ENCODE measurements around the gene PRKAR2B. TPM values are rescaled to one million over a fixed set of nuclear protein-coding genes. Genes with fewer than 3 reads are reported as not detected.

The PRKAR2B gene
- total RNA-seq, 4 donors from 2014 or later, result 7.1 to 22.8 (median 12.9) TPM

DNA sequence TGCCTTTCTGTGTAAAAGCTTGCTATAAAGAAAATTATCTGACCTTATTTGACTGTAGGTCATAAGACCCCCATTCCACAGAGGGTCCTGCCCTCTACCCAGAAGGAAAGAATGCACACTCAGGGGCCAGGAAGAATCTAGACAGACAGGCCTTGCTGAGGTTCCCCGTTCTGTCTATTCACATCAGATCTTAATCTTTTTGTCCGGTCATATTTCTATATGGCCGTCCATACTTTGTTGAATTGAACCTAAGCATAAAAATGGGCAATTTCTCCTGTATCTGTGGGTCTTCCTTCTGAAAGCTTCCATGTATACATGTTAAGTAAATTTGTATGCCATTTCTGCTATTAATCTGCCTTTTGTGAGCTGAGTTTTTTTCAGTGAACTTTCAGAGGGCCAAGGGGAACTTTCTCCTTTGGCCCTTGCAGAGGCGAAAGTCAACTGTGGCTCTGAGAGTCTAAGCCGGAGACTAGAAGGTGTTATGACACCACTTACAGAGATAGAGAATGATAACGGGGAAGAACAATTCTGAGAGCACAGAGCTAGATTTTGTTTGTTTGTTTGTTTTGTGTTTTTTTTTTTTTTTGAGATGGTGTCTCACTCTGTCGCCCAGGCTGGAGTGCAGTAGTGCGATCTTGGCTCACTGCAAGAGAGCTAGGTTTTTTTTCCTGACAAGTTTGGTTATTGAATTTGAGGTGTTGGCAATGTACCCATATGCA is 11.6 kb upstream of the PRKAR2B start:
- Histone ChIP-seq H3K9me3 (no peaks in the 10 kb centered on the region), H3K27ac (no peak overlapping the region), H3K27me3 (no peaks in the 10 kb centered on the region), H3K4me1 (no peaks in the 10 kb centered on the region), H3K36me3 (no peaks in the 10 kb centered on the region), H3K4me3 (no peak overlapping the region)
- in situ Hi-C loops (cut with MboI; ENCODE audit: low pct_ligation_motif_present in 1 of 4, low pct_unique_long_range_greater_than_20kb in 1 of 4, low sequenced_read_pairs in 3 of 4), result no loop called here
- intact Hi-C loops (cut with DNase I; ENCODE audit: low total_unique reads), result no loop called here
- DNase-seq, result no peak
- 82 to 94% methylated on average over 5 to 8 of the region's 8 CpGs for WGBS, 2 donors (ENCODE audit: low coverage in 1 of 2)
- no peak for TF ChIP-seq CTCF (IDR thresholded peaks at IDR 0.05)
- TF ChIP-seq POLR2AphosphoS5 (IDR thresholded peaks at IDR 0.05), result no peak
- TF ChIP-seq POLR2A (IDR thresholded peaks at IDR 0.05), result no peak
- TF ChIP-seq EP300 (IDR thresholded peaks at IDR 0.05; ENCODE audit: low read depth), result no peak

GRCh38 chr7:107034553-107034952 is 10.0 kb upstream of the PRKAR2B start:
- H3K4me3 ChIP-seq, result no peak overlapping the region
- 88 to 100% methylated on average over 1 of the region's 1 CpG for WGBS, 2 donors (ENCODE audit: low coverage in 1 of 2)
- no peak overlapping the region for H3K27ac ChIP-seq
- no peaks in the 10 kb centered on the region for H3K36me3 ChIP-seq
- intact Hi-C loops (cut with DNase I; ENCODE audit: low total_unique reads) (no loop called here), in situ Hi-C loops (cut with MboI; ENCODE audit: low pct_ligation_motif_present in 1 of 4, low pct_unique_long_range_greater_than_20kb in 1 of 4, low sequenced_read_pairs in 3 of 4) (no loop called here)
- no peaks in the 10 kb centered on the region for H3K4me1 ChIP-seq
- TF ChIP-seq POLR2A (IDR thresholded peaks at IDR 0.05) (no peak), POLR2AphosphoS5 (IDR thresholded peaks at IDR 0.05) (no peak), CTCF (IDR thresholded peaks at IDR 0.05) (no peak), EP300 (IDR thresholded peaks at IDR 0.05; ENCODE audit: low read depth) (no peak)
- no peaks in the 10 kb centered on the region for H3K27me3 ChIP-seq
- no peaks in the 10 kb centered on the region for H3K9me3 ChIP-seq
- no peak for DNase-seq

- H3K4me1 ChIP-seq, result peaks cover 0 to 3% (median 0%) of the 10 kb centered on the region in 4 donors
- in situ Hi-C loops (cut with MboI; ENCODE audit: low pct_ligation_motif_present in 1 of 4, low pct_unique_long_range_greater_than_20kb in 1 of 4, low sequenced_read_pairs in 3 of 4) (no loop called here), intact Hi-C loops (cut with DNase I; ENCODE audit: low total_unique reads) (no loop called here)
- H3K9me3 ChIP-seq, result no peaks in the 10 kb centered on the region
- TF ChIP-seq CTCF (IDR thresholded peaks at IDR 0.05), result no peak
- no peaks in the 10 kb centered on the region for H3K27me3 ChIP-seq
- H3K27ac ChIP-seq, result no peak overlapping the region
- no peak overlapping the region for H3K4me3 ChIP-seq
- DNase-seq, result no peak
- no peaks in the 10 kb centered on the region for H3K36me3 ChIP-seq
Measured at GRCh38 chr7:107035446-107035845, 9.1 kb upstream of the PRKAR2B start.

GRCh38 chr7:107036535-107036934 is 8.0 kb upstream of the PRKAR2B start:
- H3K4me1 ChIP-seq, result peaks cover 0 to 12% (median 4%) of the 10 kb centered on the region in 4 donors
- TF ChIP-seq CTCF (IDR thresholded peaks at IDR 0.05) (no peak), POLR2A (IDR thresholded peaks at IDR 0.05) (no peak)
- intact Hi-C loops (cut with DNase I; ENCODE audit: low total_unique reads), result no loop called here
- no peaks in the 10 kb centered on the region for H3K27me3 ChIP-seq
- WGBS, 2 donors (ENCODE audit: low coverage in 1 of 2), result 80 to 89% methylated on average over 4 of the region's 4 CpGs
- in situ Hi-C loops (cut with MboI; ENCODE audit: low pct_ligation_motif_present in 1 of 4, low pct_unique_long_range_greater_than_20kb in 1 of 4, low sequenced_read_pairs in 3 of 4), result no loop called here
- DNase-seq, result no peak
- H3K9me3 ChIP-seq, result no peaks in the 10 kb centered on the region
- H3K4me3 ChIP-seq, result no peak overlapping the region
- H3K36me3 ChIP-seq, result no peaks in the 10 kb centered on the region
- H3K27ac ChIP-seq, result no peak overlapping the region

Data from transverse colon (tissue), 4 donors.